HepG2 (cell line): Measurements from ENCODE around the gene HELZ. TPM values are rescaled to one million over a fixed set of nuclear protein-coding genes. Genes with fewer than 3 reads are reported as not detected.
A peak's percentile ranks its signal among the peaks of the same experiment; 100 is the strongest.

Experiments
- ATF1 ChIP-seq: IDR thresholded peaks from 2 replicates; pipeline ENCODE4 v1.6.1; 2016; ENCODE audit warnings: mild to moderate bottlenecking, control low read depth
- DZIP1 ChIP-seq: sonication (generic); formaldehyde crosslinking; IDR thresholded peaks from 2 replicates; pipeline ENCODE4 v1.5.0; 2020; ENCODE audit warnings: mild to moderate bottlenecking, missing genetic modification reagents
- EED ChIP-seq: sonication (generic); formaldehyde crosslinking; IDR thresholded peaks from 2 replicates; pipeline ENCODE4 v1.5.0; 2020; ENCODE audit warnings: mild to moderate bottlenecking, missing genetic modification reagents
- GPBP1L1 ChIP-seq: sonication (generic); formaldehyde crosslinking; IDR thresholded peaks from 2 replicates; pipeline ENCODE4 v1.5.0; 2020; ENCODE audit warnings: mild to moderate bottlenecking, missing genetic modification reagents
- KAT7 ChIP-seq: IDR thresholded peaks from 2 replicates; pipeline ENCODE4 v1.6.1; 2018; ENCODE audit warnings: borderline replicate concordance, missing compliant biosample characterization
- KLF12 ChIP-seq: sonication (generic); formaldehyde crosslinking; IDR thresholded peaks from 2 replicates; pipeline ENCODE4 v1.4.0; 2020; ENCODE audit warnings: missing genetic modification reagents, borderline replicate concordance
- KMT2A ChIP-seq: sonication (generic); formaldehyde crosslinking; IDR thresholded peaks from 2 replicates; pipeline ENCODE4 v1.4.0; 2020; ENCODE audit warnings: missing genetic modification reagents
- MBNL3 ChIP-seq: fragments of 250-450 bp; sonication (Bioruptor Pico); conservative IDR thresholded peaks from 2 replicates; pipeline ENCODE4 v1.8.0; 2022; ENCODE audit warnings: mild to moderate bottlenecking, inconsistent platforms
- PAF1 ChIP-seq: IDR thresholded peaks from 2 replicates; pipeline ENCODE4 v1.6.1; 2016; ENCODE audit warnings: missing genetic modification reagents, missing compliant biosample characterization
- TEAD3 ChIP-seq: optimal IDR thresholded peaks from 2 replicates; pipeline ENCODE3; 2016; ENCODE audit warnings: borderline replicate concordance
- ZNF331 ChIP-seq: sonication (generic); formaldehyde crosslinking; IDR thresholded peaks from 2 replicates; pipeline ENCODE4 v1.4.0; 2020; ENCODE audit warnings: missing genetic modification reagents
- ZNF562 ChIP-seq: sonication (generic); formaldehyde crosslinking; IDR thresholded peaks from 2 replicates; pipeline ENCODE4 v1.8.0; 2022; ENCODE audit warnings: missing genetic modification reagents, borderline replicate concordance
- ZNF580 ChIP-seq: IDR thresholded peaks from 2 replicates; pipeline ENCODE4 v1.6.1; 2016; ENCODE audit warnings: low read depth, borderline replicate concordance
- ZNF614 ChIP-seq: IDR thresholded peaks from 2 replicates; pipeline ENCODE4 v1.6.1; 2018; ENCODE audit warnings: missing biosample characterization, missing genetic modification reagents, inconsistent platforms, borderline replicate concordance
- ZNF841 ChIP-seq: sonication (generic); formaldehyde crosslinking; IDR thresholded peaks from 2 replicates; pipeline ENCODE4 v1.8.1; 2023; ENCODE audit warnings: missing genetic modification reagents, borderline replicate concordance
- polyA plus RNA-seq, 8 experiments: library from polyadenylated mRNA; depleted of rRNA in 3 of 8; stranded (reverse) in 7 of 8; unstranded in 1 of 8; fragments of >200 nt; fragmentation: Illumina TruSeq in 4 of 8; extraction: Trizol in 4 of 8; gene quantifications; 2 replicates each; pipeline versions ENCODE4 v1.2.1 to v1.2.3, GENCODE V29; 2011 to 2016; ENCODE audit warnings: low read depth in 4 of 8, missing spikeins in 1 of 8, mixed read lengths in 1 of 8; ENCODE audit not compliant: insufficient read depth in 1 of 8
- total RNA-seq, 5 experiments: library from RNA; depleted of rRNA; stranded (reverse); fragments of >200 nt; fragmentation: Illumina TruSeq; extraction: Trizol; gene quantifications; 2 replicates each; pipeline ENCODE4 v1.2.3, GENCODE V29; 2016; ENCODE audit warnings: low read depth in 1 of 5
- TF ChIP-seq, protein P1 (sequence below): sonication (generic); formaldehyde crosslinking; IDR thresholded peaks from 2 replicates; pipeline ENCODE4 v1.8.1; 2022; ENCODE audit warnings: low read depth, mild to moderate bottlenecking, missing genetic modification reagents
- TF ChIP-seq, protein P2 (sequence below): IDR thresholded peaks from 2 replicates; pipeline ENCODE4 v1.6.1; 2016; ENCODE audit warnings: low read depth, control low read depth
- TF ChIP-seq, protein P3 (sequence below): sonication (generic); formaldehyde crosslinking; IDR thresholded peaks from 2 replicates; pipeline ENCODE4 v1.8.1; 2023; ENCODE audit warnings: mild to moderate bottlenecking, moderate library complexity, missing genetic modification reagents
- TF ChIP-seq, protein P4 (sequence below): sonication (generic); formaldehyde crosslinking; IDR thresholded peaks from 2 replicates; pipeline ENCODE4 v1.8.1; 2023; ENCODE audit warnings: mild to moderate bottlenecking, missing genetic modification reagents, borderline replicate concordance
- TF ChIP-seq, protein P5 (sequence below): fragments of 450-650 bp; IDR thresholded peaks from 2 replicates; pipeline ENCODE4 v1.6.1; 2017

HELZ gene
- total and polyA plus RNA-seq, 2 of the 13 experiments (the other 11 are each of a cell fraction or from before 2014, with no cell fraction given) = 35.3 to 52.4 TPM

DNA sequence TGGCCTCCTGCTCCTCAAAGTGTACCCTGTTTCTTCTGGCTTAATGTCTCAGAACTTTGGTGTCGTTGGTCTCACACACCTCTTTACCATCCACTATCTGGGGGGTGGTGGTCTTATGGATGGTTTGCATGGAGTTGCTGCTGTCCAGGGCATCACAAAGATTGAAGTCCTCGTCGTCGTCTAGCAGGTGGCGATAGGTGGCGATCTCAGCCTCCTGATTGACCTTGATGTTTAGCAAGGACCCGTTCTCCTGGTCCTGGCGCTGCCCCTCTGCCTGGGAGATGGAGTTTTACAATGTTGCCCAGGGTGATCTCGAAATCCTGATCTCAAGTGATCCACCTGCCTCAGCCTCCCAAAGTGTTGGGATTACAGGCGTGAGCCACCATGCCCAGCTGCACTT lies 31.1 kb upstream of the HELZ start (continued):
- TF ChIP-seq TEAD3 (CRISPR knock-in tag) = peak; percentile 37
- TF ChIP-seq KLF12 (CRISPR knock-in tag) = no peak
- TF ChIP-seq, protein P1, sequence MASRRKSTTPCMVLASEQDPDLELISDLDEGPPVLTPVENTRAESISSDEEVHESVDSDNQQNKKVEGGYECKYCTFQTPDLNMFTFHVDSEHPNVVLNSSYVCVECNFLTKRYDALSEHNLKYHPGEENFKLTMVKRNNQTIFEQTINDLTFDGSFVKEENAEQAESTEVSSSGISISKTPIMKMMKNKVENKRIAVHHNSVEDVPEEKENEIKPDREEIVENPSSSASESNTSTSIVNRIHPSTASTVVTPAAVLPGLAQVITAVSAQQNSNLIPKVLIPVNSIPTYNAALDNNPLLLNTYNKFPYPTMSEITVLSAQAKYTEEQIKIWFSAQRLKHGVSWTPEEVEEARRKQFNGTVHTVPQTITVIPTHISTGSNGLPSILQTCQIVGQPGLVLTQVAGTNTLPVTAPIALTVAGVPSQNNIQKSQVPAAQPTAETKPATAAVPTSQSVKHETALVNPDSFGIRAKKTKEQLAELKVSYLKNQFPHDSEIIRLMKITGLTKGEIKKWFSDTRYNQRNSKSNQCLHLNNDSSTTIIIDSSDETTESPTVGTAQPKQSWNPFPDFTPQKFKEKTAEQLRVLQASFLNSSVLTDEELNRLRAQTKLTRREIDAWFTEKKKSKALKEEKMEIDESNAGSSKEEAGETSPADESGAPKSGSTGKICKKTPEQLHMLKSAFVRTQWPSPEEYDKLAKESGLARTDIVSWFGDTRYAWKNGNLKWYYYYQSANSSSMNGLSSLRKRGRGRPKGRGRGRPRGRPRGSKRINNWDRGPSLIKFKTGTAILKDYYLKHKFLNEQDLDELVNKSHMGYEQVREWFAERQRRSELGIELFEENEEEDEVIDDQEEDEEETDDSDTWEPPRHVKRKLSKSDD (CRISPR knock-in tag) = no peak
- no peak for TF ChIP-seq DZIP1
- TF ChIP-seq GPBP1L1 (CRISPR knock-in tag) = no peak
- TF ChIP-seq ZNF841 (CRISPR knock-in tag) = no peak
- TF ChIP-seq ZNF580 (CRISPR knock-in tag) = no peak
- no peak for TF ChIP-seq KAT7 (CRISPR knock-in tag)
- TF ChIP-seq, protein P2, sequence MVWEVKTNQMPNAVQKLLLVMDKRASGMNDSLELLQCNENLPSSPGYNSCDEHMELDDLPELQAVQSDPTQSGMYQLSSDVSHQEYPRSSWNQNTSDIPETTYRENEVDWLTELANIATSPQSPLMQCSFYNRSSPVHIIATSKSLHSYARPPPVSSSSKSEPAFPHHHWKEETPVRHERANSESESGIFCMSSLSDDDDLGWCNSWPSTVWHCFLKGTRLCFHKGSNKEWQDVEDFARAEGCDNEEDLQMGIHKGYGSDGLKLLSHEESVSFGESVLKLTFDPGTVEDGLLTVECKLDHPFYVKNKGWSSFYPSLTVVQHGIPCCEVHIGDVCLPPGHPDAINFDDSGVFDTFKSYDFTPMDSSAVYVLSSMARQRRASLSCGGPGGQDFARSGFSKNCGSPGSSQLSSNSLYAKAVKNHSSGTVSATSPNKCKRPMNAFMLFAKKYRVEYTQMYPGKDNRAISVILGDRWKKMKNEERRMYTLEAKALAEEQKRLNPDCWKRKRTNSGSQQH (CRISPR knock-in tag) = no peak
- no peak for TF ChIP-seq ATF1
- TF ChIP-seq, protein P3, sequence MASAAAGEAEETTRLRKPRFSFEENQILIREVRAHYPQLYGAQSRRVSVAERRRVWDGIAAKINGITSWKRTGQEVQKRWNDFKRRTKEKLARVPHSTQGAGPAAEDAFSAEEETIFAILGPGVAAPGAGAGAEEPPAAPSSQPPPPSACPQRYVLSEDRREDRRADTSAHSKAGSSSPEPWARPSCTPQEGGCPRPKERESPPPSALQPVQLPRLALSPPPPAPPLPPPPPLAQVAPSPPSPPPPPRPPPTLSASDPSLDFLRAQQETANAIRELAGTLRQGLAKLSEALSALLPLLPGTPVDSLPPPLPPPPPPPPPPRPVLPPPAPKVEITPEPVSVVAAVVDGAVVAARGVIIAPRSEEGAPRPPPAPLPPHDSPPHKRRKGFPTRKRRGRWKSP (CRISPR knock-in tag) = no peak
- no peak for TF ChIP-seq EED (CRISPR knock-in tag)
- no peak for TF ChIP-seq ZNF562 (CRISPR knock-in tag)
- TF ChIP-seq MBNL3 = no peak
- TF ChIP-seq, protein P4, sequence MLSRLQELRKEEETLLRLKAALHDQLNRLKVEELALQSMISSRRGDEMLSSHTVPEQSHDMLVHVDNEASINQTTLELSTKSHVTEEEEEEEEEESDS = no peak
- TF ChIP-seq ZNF331 = no peak
- TF ChIP-seq, protein P5, sequence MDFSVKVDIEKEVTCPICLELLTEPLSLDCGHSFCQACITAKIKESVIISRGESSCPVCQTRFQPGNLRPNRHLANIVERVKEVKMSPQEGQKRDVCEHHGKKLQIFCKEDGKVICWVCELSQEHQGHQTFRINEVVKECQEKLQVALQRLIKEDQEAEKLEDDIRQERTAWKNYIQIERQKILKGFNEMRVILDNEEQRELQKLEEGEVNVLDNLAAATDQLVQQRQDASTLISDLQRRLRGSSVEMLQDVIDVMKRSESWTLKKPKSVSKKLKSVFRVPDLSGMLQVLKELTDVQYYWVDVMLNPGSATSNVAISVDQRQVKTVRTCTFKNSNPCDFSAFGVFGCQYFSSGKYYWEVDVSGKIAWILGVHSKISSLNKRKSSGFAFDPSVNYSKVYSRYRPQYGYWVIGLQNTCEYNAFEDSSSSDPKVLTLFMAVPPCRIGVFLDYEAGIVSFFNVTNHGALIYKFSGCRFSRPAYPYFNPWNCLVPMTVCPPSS = no peak
- no peak for TF ChIP-seq PAF1 (CRISPR knock-in tag)
- TF ChIP-seq KMT2A (CRISPR knock-in tag) = no peak
- no peak for TF ChIP-seq ZNF614 (CRISPR knock-in tag)
